ENCODE results near the gene BIRC5.
A peak's percentile ranks its signal among the peaks of the same experiment; 100 is the strongest.

BIRC5 gene

GRCh38 chr17:78175643-78175981 lies 38.4 kb upstream of the BIRC5 start:
- no peak for DNase-seq (ENCODE audit: low spot score)
- in situ Hi-C loops (cut with MboI; ENCODE audit: low pct_unique_long_range_greater_than_20kb, low sequenced_read_pairs, unreplicated experiment) = no loop called here
- TF ChIP-seq, protein P1, sequence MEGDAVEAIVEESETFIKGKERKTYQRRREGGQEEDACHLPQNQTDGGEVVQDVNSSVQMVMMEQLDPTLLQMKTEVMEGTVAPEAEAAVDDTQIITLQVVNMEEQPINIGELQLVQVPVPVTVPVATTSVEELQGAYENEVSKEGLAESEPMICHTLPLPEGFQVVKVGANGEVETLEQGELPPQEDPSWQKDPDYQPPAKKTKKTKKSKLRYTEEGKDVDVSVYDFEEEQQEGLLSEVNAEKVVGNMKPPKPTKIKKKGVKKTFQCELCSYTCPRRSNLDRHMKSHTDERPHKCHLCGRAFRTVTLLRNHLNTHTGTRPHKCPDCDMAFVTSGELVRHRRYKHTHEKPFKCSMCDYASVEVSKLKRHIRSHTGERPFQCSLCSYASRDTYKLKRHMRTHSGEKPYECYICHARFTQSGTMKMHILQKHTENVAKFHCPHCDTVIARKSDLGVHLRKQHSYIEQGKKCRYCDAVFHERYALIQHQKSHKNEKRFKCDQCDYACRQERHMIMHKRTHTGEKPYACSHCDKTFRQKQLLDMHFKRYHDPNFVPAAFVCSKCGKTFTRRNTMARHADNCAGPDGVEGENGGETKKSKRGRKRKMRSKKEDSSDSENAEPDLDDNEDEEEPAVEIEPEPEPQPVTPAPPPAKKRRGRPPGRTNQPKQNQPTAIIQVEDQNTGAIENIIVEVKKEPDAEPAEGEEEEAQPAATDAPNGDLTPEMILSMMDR (IDR thresholded peaks at IDR 0.05; ENCODE audit: extremely low read depth, insufficient read depth, missing control alignments) = no peak

DNA sequence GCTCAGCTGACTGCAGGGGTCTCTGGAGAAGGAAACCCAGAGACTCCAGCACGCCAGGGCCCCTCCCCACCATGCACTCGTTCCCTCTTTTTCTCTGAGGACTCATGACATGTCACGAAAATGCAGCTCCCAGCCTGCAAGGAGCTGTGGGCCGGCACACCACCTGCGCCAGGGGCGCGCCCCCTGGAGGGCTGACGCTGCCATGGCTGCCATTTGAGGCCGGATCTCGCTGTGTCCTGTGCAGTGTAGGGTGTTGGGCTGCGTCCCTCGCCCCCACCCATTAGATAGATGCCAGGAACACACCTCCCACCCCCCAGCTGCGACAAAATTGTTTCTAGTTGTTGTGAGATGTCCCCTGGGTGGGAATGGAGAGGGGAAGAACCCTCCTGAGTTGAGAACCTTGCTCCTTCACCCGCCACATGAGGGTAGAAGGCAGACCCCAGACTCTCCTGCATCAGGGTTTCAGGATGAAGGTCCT lies 37.5 kb upstream of the BIRC5 start:
- TF ChIP-seq, protein P1 (IDR thresholded peaks at IDR 0.05; ENCODE audit: extremely low read depth, insufficient read depth, missing control alignments) = peak; percentile 99
- in situ Hi-C loops (cut with MboI; ENCODE audit: low pct_unique_long_range_greater_than_20kb, low sequenced_read_pairs, unreplicated experiment) = no loop called here
- peak; percentile 80 for DNase-seq (ENCODE audit: low spot score)

DNA sequence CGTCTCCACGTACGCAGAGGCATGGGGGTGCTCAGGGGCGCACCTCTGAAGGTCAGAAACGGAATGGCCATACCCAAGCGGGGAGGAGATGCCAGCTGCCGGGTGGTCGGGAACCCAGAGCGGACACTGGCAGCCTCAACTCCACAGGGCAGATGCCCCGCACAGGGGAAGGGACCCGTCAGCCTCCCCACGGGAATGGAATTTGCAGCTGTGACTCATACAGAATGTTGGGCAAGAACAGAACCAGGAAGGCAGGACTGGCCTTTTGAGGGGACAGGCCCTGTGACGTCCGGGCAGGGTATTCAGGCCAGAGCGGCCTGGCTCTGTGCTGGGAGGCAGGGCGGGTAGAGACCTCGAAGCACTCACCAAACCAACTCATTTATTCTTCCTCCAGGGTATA lies 34.7 kb upstream of the BIRC5 start:
- in situ Hi-C loops (cut with MboI; ENCODE audit: low pct_unique_long_range_greater_than_20kb, low sequenced_read_pairs, unreplicated experiment) = no loop called here
- no peak for DNase-seq (ENCODE audit: low spot score)
- TF ChIP-seq, protein P1 (IDR thresholded peaks at IDR 0.05; ENCODE audit: extremely low read depth, insufficient read depth, missing control alignments) = no peak

DNA sequence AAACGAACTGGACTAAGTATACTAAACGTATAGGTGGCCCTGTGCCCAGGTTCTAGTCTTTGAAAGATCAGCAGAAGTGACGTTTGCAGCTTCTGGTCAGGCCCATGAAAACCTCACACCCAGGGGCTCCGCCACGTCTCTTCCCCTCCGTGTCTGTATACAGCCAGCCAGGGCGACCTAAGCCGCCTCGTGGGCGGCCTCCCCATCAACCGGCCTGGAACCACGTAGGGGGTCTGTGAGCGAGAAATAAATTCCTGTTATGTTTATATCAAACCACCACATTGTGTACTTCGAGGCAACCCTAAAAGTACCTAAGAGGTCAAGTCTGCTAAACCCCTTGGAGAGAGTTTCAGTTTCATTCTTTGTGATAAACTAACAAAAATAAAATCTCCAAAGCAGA lies 34.0 kb upstream of the BIRC5 start:
- in situ Hi-C loops (cut with MboI; ENCODE audit: low pct_unique_long_range_greater_than_20kb, low sequenced_read_pairs, unreplicated experiment) = no loop called here
- no peak for DNase-seq (ENCODE audit: low spot score)
- TF ChIP-seq, protein P1 (IDR thresholded peaks at IDR 0.05; ENCODE audit: extremely low read depth, insufficient read depth, missing control alignments) = no peak

DNA sequence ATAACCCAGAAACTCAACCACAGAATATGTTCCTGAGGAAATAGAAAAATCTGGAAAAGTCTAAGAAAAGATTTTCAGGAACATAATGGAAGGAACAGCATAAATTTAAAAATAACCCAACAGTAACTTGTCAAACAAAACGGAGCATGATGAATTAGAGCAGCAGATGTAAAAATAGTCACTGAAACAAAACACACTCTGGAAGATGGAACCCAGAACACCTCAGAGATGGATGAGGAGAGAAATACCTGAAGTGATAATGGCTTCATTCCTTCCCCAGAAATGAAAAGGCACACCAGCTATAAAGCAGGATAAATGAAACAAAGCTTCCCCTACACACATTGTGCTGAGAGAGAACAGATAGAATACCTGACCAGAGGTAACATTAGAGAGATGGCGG lies 33.5 kb upstream of the BIRC5 start:
- TF ChIP-seq, protein P1 (IDR thresholded peaks at IDR 0.05; ENCODE audit: extremely low read depth, insufficient read depth, missing control alignments) = no peak
- in situ Hi-C loops (cut with MboI; ENCODE audit: low pct_unique_long_range_greater_than_20kb, low sequenced_read_pairs, unreplicated experiment) = no loop called here
- DNase-seq (ENCODE audit: low spot score) = no peak

- DNase-seq (ENCODE audit: low spot score) = no peak
- TF ChIP-seq, protein P1 (IDR thresholded peaks at IDR 0.05; ENCODE audit: extremely low read depth, insufficient read depth, missing control alignments) = no peak
- in situ Hi-C loops (cut with MboI; ENCODE audit: low pct_unique_long_range_greater_than_20kb, low sequenced_read_pairs, unreplicated experiment) = no loop called here
These were observed 31.5 kb upstream of the BIRC5 start for GRCh38 chr17:78182504-78182903.

- TF ChIP-seq, protein P1 (IDR thresholded peaks at IDR 0.05; ENCODE audit: extremely low read depth, insufficient read depth, missing control alignments) = no peak
- in situ Hi-C loops (cut with MboI; ENCODE audit: low pct_unique_long_range_greater_than_20kb, low sequenced_read_pairs, unreplicated experiment) = no loop called here
- no peak for DNase-seq (ENCODE audit: low spot score)
These were observed 30.1 kb upstream of the BIRC5 start for GRCh38 chr17:78183916-78184315.

Data from GM13977 (cell line).